Fibroblast of skin of left quadriceps (primary cell): ENCODE data around the gene TYW1.
"Not testable (repeated sequence)": the region's sequence is repeated elsewhere in the genome, so short reads cannot be mapped to it uniquely, and the experiment has no call there.

Experiments used
- DNase-seq, 2 experiments: peaks; one replicate each; pipeline ENCODE4 v3.0.0-alpha.2; 2013; ENCODE audit warnings: low read depth in 2 of 2

The TYW1 gene

DNA sequence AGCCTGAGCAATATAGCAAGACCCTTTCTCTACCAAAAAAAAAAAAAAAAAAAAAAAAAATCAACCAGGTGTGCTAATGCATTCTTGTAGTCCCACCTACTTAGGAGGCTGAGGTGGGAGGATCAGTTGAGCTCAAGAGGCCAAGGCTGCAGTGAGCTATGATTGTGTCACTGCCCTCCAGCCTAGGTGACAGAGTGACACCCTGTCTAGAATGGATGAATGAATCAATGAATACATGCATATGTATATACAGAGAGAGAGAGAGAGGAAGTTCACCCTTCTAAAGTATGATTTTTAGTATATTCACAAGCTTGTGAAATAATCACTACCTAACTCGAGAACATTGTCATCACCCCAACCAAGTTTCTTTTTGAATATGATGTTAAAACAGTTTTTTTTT, 138.3 kb downstream of the TYW1 start:
- not testable (repeated sequence) for DNase-seq

DNA sequence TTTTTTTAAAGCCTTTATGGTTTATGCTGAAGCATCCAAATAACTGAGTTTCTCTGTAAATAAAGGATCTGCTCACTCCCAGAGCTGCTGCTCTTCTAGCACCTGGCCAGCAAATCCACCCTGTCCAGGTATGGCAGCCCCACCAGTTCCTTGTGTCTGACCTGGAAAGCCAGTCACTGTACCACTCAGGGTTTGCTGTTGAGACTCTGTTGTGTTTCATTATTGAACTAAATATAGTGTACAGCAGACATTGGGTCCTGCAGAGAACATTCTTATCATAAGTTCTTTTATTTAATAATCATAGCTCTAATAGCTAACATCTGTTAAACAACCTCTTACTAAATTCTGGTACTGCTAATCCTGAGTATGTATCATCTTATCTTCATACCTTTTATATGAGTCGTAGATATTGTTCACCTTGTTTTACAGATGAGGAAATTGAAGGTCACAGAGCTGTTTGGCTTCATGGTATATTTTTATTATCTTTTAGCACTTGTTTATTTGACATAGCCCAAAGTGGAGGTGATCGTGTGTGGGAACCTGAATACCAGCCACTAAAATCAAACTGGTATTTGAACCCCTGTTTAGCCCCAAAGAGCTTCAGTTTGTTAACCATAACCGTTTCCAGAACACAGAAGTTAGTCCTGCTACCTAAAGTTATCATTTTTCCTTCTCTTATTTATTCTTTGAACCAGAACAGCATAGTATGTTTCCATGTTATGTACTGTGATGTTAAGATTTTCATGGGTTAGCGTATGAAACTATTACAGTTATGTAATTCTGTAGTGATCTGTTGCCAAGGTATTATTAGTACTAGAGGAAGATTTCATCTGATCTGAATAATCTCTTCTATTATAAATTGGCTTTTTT, 139.2 kb downstream of the TYW1 start:
- DNase-seq: not testable (repeated sequence)

- DNase-seq: not testable (repeated sequence)
Measured at GRCh38 chr7:67137489-67137888, 140.9 kb downstream of the TYW1 start.

DNA sequence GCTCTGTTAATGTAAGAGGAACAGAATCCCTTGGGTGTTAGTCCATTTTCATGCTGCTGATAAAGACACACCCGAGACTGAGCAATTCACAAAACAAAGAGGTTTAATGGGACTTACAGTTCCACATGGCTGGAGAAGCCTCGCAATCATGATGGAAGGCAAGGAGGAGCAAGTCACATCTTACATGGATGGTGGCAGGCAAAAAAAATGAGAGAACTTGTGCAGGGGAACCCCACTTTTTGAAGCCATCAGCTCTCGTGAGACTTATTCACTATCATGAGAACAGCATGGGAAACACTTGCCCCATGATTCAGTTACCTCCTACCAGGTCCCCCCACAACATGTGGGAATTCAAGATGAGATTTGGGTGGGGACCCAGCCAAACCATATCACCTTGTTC, 143.2 kb downstream of the TYW1 start:
- DNase-seq: not testable (repeated sequence)

DNA sequence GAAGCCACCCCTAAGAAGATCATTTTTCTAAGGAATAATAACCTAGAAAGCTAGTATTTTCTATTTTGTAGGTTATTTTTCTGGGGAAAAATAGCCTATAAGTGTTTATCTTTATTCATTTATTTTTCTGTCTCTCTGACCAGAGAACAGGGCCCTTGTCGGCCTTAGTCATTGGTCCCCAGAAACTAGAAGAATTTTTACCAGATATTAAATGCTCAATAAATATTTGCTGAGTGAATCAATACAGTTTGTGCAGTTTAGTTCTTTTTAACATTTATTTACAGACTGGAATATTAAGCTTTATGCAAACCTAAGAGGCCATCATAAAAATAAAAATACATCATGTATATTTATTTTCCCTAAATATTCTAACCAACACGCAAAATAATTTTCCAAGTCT, 144.4 kb downstream of the TYW1 start:
- DNase-seq: not testable (repeated sequence)

DNA sequence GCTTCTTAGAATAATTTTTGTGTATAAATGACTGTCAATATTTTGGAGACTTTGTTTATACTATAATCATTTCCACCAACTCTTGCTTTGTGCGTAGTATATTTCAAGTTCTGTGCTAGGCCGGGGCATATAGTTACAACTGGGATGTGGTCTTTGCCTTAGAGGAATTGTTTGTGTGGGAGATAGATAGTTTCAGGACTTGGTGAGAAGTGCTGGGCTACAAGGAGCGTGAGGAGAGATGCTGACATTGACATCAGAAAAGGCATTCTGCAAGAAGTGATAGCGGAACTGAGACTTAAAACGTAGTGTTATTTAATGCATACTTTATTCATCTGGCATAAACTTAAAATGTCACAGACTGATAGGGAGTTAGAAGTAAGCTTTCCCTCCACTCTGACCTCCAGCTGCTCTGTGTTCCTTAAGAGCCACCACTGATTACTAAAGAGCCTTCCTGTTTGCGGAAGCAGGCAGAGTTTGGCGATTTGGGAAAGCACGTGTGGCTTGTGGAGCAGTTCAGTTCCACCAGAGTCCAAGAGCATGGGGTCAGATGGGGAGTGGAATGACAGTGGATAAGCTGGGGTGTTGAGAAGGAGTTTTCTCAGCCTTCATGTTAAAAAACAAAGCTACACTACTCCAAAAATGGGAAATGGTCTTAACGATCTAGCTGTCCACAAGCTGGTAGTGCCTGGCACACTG, 146.6 kb downstream of the TYW1 start:
- DNase-seq: not testable (repeated sequence)

DNA sequence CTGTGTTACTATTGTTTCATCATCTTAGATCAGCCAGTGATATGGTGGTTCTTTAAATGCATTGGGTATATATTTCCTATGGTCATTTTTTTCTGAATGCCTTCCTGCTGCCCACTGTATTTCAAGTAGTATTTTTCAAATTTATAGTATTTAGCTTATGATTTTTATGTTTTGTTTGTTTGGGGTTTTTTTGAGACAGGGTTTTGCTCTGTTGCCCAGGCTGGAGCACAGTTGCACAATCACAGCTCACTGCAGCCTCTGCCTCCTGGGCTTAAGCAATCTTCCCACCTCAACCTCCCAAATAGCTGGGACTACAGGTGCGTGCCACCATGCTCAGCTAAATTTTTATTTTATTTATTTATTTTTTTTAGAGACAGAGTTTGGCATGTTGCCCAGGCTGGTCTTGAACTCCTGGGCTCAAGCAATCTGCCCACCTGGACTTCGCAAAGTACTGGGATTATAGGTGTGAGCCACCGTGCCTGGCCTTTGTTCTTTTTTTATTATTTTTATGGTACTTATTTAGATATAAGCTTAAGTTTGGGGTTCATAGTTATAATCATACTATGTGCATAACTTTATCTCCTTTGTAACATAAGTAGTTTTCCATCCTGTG, 149.1 kb downstream of the TYW1 start:
- DNase-seq: not testable (repeated sequence)

GRCh38 chr7:67149131-67149530, 152.5 kb downstream of the TYW1 start:
- not testable (repeated sequence) for DNase-seq

DNA sequence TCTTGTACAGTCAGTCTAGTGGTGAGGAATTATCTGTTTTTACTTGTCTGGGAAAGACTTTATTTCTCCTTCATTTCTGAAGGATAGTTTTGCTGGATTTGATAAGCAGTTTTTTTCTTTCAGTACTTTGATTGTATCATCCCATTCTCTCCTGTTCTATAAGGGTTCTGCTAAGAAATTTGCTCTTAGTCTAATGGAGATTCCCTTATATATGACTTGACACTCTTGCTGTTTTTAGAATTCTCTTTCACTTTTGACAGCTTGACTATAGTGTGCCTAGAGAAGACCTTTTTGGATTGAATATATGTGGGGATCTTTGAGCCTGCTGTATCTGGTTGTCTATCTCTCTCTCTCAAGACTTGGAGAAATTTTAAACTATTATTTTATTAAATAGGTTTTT, 157.7 kb downstream of the TYW1 start:
- not testable (repeated sequence) for DNase-seq

DNA sequence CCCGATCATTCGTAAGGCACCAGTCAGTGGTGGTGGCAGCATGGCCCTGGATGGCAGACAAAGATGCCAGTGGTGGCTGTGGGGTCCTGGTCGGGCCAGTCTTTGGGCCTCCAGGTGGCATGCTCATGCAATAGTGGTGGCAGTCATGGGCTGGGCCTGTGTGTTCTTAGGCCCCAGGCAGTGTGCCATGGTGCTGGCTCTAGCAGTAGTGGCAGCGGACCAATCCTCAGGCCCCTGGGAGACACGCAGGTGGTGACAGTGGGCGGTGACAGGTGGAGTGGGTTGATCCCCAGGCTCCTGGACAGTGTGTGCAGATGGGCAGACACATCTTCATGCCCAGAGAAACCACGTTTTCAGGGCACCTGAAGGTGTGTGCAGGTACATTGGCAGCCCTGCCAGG, 159.4 kb downstream of the TYW1 start:
- not testable (repeated sequence) for DNase-seq

GRCh38 chr7:67163285-67163684, 166.7 kb downstream of the TYW1 start:
- DNase-seq: not testable (repeated sequence)

DNA sequence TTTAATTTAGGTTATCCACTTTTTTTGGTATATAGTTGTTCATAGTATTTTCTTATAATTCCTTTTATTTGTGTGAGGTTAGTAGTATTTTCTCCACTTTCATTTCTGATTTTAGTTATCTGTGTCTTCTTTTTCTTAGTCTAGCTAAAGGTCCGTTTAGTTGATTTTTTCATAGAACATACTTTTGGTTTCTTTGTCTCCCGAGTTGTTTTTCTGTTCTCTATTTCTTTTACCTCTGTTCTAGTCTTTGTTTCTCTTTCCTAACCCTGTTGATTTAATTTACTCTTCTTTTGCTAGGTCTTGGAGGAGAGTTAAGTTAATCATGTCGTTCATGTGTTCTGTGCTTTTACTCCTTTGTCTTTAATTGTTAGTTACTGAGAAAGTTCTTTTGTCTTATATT, 174.5 kb downstream of the TYW1 start:
- DNase-seq: not testable (repeated sequence)

GRCh38 chr7:67176730-67177129, 180.1 kb downstream of the TYW1 start:
- not testable (repeated sequence) for DNase-seq

- DNase-seq: not testable (repeated sequence)
Measured at GRCh38 chr7:67178915-67179688, 182.5 kb downstream of the TYW1 start.

GRCh38 chr7:67182956-67183750, 186.5 kb downstream of the TYW1 start:
- not testable (repeated sequence) for DNase-seq

DNA sequence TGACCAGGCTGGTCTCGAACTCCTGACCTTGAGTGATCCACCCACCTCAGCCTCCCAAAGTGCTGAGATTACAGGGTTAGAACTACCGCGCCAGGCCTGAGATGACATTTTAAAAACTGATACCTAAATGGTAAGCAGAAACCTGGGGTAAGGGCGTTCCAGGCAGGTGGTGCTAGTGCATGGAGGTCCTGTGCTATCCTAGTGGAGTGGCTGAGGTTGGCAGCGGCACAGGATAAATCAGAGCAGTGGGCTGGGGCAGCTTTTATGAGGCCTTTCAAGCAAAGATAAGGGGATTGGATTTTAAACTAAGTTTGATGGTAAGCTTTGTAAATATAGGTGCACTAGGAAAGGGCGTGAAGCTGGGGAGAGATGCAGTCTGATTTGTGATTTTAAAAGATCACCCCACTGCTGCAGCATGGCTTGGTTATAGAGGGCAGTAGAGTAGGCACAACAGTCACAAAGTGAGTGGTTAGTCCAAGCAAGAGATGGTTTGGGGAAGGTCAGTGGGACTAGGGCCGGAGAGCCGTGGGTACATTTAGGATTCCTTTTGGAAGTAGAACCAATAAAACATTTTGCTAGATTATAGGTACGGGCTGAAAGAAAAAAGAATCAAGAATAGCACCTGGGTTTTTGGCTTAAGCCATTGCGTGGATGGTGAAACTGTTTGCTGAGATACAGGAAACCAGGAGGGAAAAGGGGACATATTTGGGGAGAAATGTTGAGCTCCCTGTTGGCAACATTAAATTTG, 188.5 kb downstream of the TYW1 start:
- not testable (repeated sequence) for DNase-seq

- not testable (repeated sequence) for DNase-seq
Measured at GRCh38 chr7:67185660-67186129, 189.1 kb downstream of the TYW1 start.

DNA sequence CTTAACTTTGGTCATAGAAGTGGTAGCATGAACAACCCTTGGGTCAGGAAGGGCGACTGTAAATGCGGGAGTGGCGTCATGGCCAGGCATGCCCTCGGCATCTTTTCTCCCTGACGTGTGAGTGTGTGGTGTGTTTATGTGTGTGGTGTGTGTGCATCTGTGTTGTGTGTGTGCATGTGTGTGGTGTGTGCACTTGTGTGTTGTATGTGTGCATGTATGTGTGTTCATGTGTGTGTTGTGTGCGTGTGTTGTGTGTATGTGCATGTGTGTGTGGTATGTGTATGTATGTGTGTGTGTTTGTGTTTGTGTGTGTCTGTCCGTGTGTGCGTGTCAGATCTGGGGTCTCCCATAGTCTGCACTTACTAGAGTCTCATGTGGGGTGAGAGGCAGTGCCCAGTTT, 192.5 kb downstream of the TYW1 start:
- not testable (repeated sequence) for DNase-seq

- DNase-seq: not testable (repeated sequence)
Measured at GRCh38 chr7:67189801-67190465, 193.3 kb downstream of the TYW1 start.
